GM23338 (cell line): Measurements from ENCODE around the gene TMEM94.

Experiments used
- CREB1 ChIP-seq: fragments of 250-450 bp; sonication (Bioruptor Pico); IDR thresholded peaks from 2 replicates; pipeline ENCODE4 v1.5.0; 2020; ENCODE audit warnings: low read depth, mild to moderate bottlenecking, moderate library complexity
- CTCF ChIP-seq, 2 experiments: fragments of 200-600 bp in 1 of 2; sonication (generic) in 1 of 2; conservative IDR thresholded peaks; 2 replicates each; pipeline versions ENCODE4 v1.5.1 to v1.6.1; 2016 to 2017; ENCODE audit warnings: antibody characterized with exemption in 2 of 2, low read depth in 2 of 2, mild to moderate bottlenecking in 2 of 2, moderate library complexity in 1 of 2
- EZH2 ChIP-seq: fragments of 200-600 bp; sonication (generic); IDR thresholded peaks from one replicate; pipeline ENCODE4 v1.8.0; 2017; ENCODE audit warnings: antibody characterized with exemption, mild to moderate bottlenecking, low read depth; ENCODE audit not compliant: unreplicated experiment
- EZH2phosphoT487 ChIP-seq: fragments of 200-600 bp; sonication (generic); IDR thresholded peaks from one replicate; pipeline ENCODE4 v1.8.1; 2018; ENCODE audit warnings: antibody characterized with exemption; ENCODE audit not compliant: unreplicated experiment
- JUNB ChIP-seq: IDR thresholded peaks from one replicate; pipeline ENCODE4 v1.6.1; 2016; ENCODE audit warnings: antibody characterized with exemption; ENCODE audit not compliant: unreplicated experiment
- NANOG ChIP-seq: IDR thresholded peaks from 2 replicates; pipeline ENCODE4 v1.6.1; 2016; ENCODE audit warnings: antibody characterized with exemption, borderline replicate concordance
- POLR2AphosphoS5 ChIP-seq: IDR thresholded peaks from 2 replicates; pipeline ENCODE4 v1.6.1; 2016; ENCODE audit warnings: antibody characterized with exemption, low read depth
- REST ChIP-seq: IDR thresholded peaks from one replicate; pipeline ENCODE4 v1.6.1; 2018; ENCODE audit warnings: antibody characterized with exemption; ENCODE audit not compliant: unreplicated experiment
- ZNF114 ChIP-seq: fragments of 250-450 bp; sonication (Bioruptor Pico); IDR thresholded peaks from 2 replicates; pipeline ENCODE4 v1.5.0; 2020; ENCODE audit warnings: mild to moderate bottlenecking, moderate library complexity
- ZNF331 ChIP-seq: fragments of 250-450 bp; sonication (Bioruptor Pico); IDR thresholded peaks from 2 replicates; pipeline ENCODE4 v1.5.0; 2020; ENCODE audit warnings: low read depth, mild to moderate bottlenecking, moderate library complexity

GRCh38 chr17:75494326-75494877, 38.0 kb downstream of the TMEM94 start:
- TF ChIP-seq ZNF331 (CRISPR knock-in tag) (no peak), CTCF (conservative IDR thresholded peaks at IDR 0.05; ENCODE audit: low read depth in 2 of 2) (no peak), EZH2phosphoT487 (no peak), EZH2 (no peak), NANOG (no peak), CREB1 (CRISPR knock-in tag) (no peak), POLR2AphosphoS5 (no peak), REST (no peak), JUNB (no peak), ZNF114 (no peak)
